Measurements from ENCODE around the gene MRPS12.
A peak's percentile ranks its signal among the peaks of the same experiment; 100 is the strongest.

Gene MRPS12

GRCh38 chr19:38911388-38912001, 19.2 kb upstream of the MRPS12 start:
- no peak for DNase-seq (ENCODE audit: low read depth in 2 of 3, low spot score in 2 of 3)

GRCh38 chr19:38912600-38913514, 17.9 kb upstream of the MRPS12 start:
- DNase-seq (ENCODE audit: low read depth in 2 of 3, low spot score in 2 of 3), result no peak

- DNase-seq (ENCODE audit: low read depth in 2 of 3, low spot score in 2 of 3), result no peak
Observed at GRCh38 chr19:38913958-38914357, 16.8 kb upstream of the MRPS12 start.

- no peak for DNase-seq (ENCODE audit: low read depth in 2 of 3, low spot score in 2 of 3)
Observed at GRCh38 chr19:38915329-38916321, 15.1 kb upstream of the MRPS12 start.

- no peak for DNase-seq (ENCODE audit: low read depth in 2 of 3, low spot score in 2 of 3)
Observed at GRCh38 chr19:38917516-38917915, 13.2 kb upstream of the MRPS12 start.

GRCh38 chr19:38917921-38918491, 12.7 kb upstream of the MRPS12 start:
- no peak for DNase-seq (ENCODE audit: low read depth in 2 of 3, low spot score in 2 of 3)

GRCh38 chr19:38918526-38918925, 12.2 kb upstream of the MRPS12 start:
- no peak for DNase-seq (ENCODE audit: low read depth in 2 of 3, low spot score in 2 of 3)

- no peak for DNase-seq (ENCODE audit: low read depth in 2 of 3, low spot score in 2 of 3)
Observed at GRCh38 chr19:38919837-38920601, 10.7 kb upstream of the MRPS12 start.

- DNase-seq (ENCODE audit: low read depth in 2 of 3, low spot score in 2 of 3), result no peak
Observed at GRCh38 chr19:38920602-38921419, 9.9 kb upstream of the MRPS12 start.

- DNase-seq (ENCODE audit: low read depth in 2 of 3, low spot score in 2 of 3), result no peak
Observed at GRCh38 chr19:38921420-38922274, 9.1 kb upstream of the MRPS12 start.

GRCh38 chr19:38922482-38922881, 8.3 kb upstream of the MRPS12 start:
- DNase-seq (ENCODE audit: low read depth in 2 of 3, low spot score in 2 of 3), result no peak

- DNase-seq (ENCODE audit: low read depth in 2 of 3, low spot score in 2 of 3), result no peak
Observed at GRCh38 chr19:38924388-38924787, 6.4 kb upstream of the MRPS12 start.

GRCh38 chr19:38928391-38929001, 2.2 kb upstream of the MRPS12 start:
- no peak for DNase-seq (ENCODE audit: low read depth in 2 of 3, low spot score in 2 of 3)

- peak; percentile 85 to 96 (median 92) for DNase-seq (ENCODE audit: low read depth in 2 of 3, low spot score in 2 of 3)
Observed at GRCh38 chr19:38929929-38930775, 592 bp upstream of the MRPS12 start, which contains the start of gene SARS2. TSS of gene SARS2 (minus strand) at chr19:38930763. CDS start at chr19:38930736, 27 bp downstream.

- DNase-seq (ENCODE audit: low read depth in 2 of 3, low spot score in 2 of 3), result no peak
Observed at GRCh38 chr19:38931521-38931793, 713 bp downstream of the MRPS12 start.

GRCh38 chr19:38932425-38933179, 1.9 kb downstream of the MRPS12 start:
- no peak for DNase-seq (ENCODE audit: low read depth in 2 of 3, low spot score in 2 of 3)
